ENCODE results near the gene MAP1A. TPM values are rescaled to one million over a fixed set of nuclear protein-coding genes. Genes with fewer than 3 reads are reported as not detected.

MAP1A gene
- total RNA-seq, 1 experiment from 2014 or later, result 1.0 TPM

DNA sequence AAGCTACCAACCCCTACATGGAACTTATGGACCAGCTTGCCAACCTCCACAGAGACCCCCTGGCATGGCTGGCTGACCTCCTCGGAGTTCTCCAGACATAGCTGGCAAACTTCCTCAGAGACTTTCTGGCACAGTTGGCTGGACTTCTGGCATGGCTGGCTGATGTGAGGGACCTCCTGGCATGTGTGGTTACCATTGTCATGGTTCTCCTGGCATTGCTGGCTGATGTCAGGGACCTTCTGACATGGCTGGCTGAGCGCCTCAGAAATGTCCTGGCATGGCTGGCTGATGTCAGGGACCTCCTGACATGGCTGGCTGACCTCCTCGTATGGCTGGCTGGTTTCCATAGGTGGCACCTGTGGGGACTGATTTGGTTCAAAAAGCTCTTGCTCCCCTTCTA, 17.5 kb downstream of the MAP1A start:
- Histone ChIP-seq H4K20me1 (ENCODE audit: low read length) (no peaks in the 10 kb centered on the region), H3K36me3 (ENCODE audit: low read depth, low read length) (peaks cover 12% of the 10 kb centered on the region; the same call in 1 of the 2 replicates), H2AFZ (ENCODE audit: low read length) (no peak overlapping the region), H3K27ac (ENCODE audit: low read length) (no peak overlapping the region), H3K79me2 (ENCODE audit: low read length) (no peaks in the 10 kb centered on the region), H3K4me3 (ENCODE audit: low read length) (no peak overlapping the region), H3K9ac (ENCODE audit: low read length) (no peak overlapping the region), H3K9me2 (replicated peaks; ENCODE audit: low read length) (no peaks in the 10 kb centered on the region), H3K4me2 (ENCODE audit: low read length) (no peak overlapping the region), H3K9me3 (ENCODE audit: low read length) (no peaks in the 10 kb centered on the region), H3F3A (ENCODE audit: low read length, unreplicated experiment) (no peaks in the 10 kb centered on the region), H3K27me3 (ENCODE audit: low read length) (no peaks in the 10 kb centered on the region), H3K4me1 (ENCODE audit: insufficient read depth, low read length) (no peaks in the 10 kb centered on the region)
- intact Hi-C loops (cut with micrococcal nuclease), result no loop called here
- ChIA-PET CTCF (no interaction called here), POLR2A (ENCODE audit: unreplicated experiment) (no interaction called here)
- ATAC-seq (no peak), DNase-seq (no peak)
- no TSS peak for BruUV-seq (replicated peaks)
- TF ChIP-seq, protein P1, sequence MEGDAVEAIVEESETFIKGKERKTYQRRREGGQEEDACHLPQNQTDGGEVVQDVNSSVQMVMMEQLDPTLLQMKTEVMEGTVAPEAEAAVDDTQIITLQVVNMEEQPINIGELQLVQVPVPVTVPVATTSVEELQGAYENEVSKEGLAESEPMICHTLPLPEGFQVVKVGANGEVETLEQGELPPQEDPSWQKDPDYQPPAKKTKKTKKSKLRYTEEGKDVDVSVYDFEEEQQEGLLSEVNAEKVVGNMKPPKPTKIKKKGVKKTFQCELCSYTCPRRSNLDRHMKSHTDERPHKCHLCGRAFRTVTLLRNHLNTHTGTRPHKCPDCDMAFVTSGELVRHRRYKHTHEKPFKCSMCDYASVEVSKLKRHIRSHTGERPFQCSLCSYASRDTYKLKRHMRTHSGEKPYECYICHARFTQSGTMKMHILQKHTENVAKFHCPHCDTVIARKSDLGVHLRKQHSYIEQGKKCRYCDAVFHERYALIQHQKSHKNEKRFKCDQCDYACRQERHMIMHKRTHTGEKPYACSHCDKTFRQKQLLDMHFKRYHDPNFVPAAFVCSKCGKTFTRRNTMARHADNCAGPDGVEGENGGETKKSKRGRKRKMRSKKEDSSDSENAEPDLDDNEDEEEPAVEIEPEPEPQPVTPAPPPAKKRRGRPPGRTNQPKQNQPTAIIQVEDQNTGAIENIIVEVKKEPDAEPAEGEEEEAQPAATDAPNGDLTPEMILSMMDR (conservative IDR thresholded peaks at IDR 0.05; ENCODE audit: low read depth, low read length), result no peak
- TF ChIP-seq EZH2phosphoT487 (IDR thresholded peaks at IDR 0.05; ENCODE audit: borderline replicate concordance, low read length) (no peak), EZH2 (IDR thresholded peaks at IDR 0.05; ENCODE audit: low read length, unreplicated experiment) (no peak)

DNA sequence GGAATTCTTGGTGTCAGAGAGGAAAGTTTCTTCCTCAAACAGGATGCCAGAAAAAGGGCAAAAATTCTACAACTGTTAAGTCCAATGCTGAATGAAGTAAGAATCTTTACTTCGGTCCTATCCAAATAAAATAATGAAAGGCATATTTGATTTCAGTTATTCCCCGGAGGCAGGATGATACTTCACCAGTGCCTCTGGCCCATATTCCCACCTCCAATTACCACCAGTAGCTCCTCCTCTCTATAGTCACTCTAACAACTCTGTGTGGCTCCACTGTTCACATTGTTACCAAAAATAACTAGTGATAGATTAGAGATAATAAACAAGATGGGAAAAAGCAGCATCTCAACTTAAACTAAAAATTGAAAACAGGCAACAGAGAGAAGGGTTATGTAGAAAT, 20.7 kb downstream of the MAP1A start:
- ATAC-seq (no peak), DNase-seq (no peak)
- no peaks in the 10 kb centered on the region for H3K9me2 ChIP-seq (replicated peaks; ENCODE audit: low read length)
- intact Hi-C loops (cut with micrococcal nuclease), result no loop called here
- no TSS peak for BruUV-seq (replicated peaks)
- no peak for TF ChIP-seq EZH2phosphoT487 (IDR thresholded peaks at IDR 0.05; ENCODE audit: borderline replicate concordance, low read length)
- TF ChIP-seq, protein P1 (conservative IDR thresholded peaks at IDR 0.05; ENCODE audit: low read depth, low read length), result no peak
- peaks cover 12% of the 10 kb centered on the region; the same call in 1 of the 2 replicates for H3K36me3 ChIP-seq (ENCODE audit: low read depth, low read length)
- H3K9me3 ChIP-seq (ENCODE audit: low read length), result no peaks in the 10 kb centered on the region
- no peak overlapping the region for H2AFZ ChIP-seq (ENCODE audit: low read length)
- no peaks in the 10 kb centered on the region for H3F3A ChIP-seq (ENCODE audit: low read length, unreplicated experiment)
- no peak overlapping the region for H3K27ac ChIP-seq (ENCODE audit: low read length)
- H3K4me1 ChIP-seq (ENCODE audit: insufficient read depth, low read length), result no peaks in the 10 kb centered on the region
- ChIA-PET POLR2A (ENCODE audit: unreplicated experiment) (no interaction called here), CTCF (no interaction called here)
- no peak overlapping the region for H3K4me2 ChIP-seq (ENCODE audit: low read length)
- no peaks in the 10 kb centered on the region for H4K20me1 ChIP-seq (ENCODE audit: low read length)
- H3K79me2 ChIP-seq (ENCODE audit: low read length), result no peaks in the 10 kb centered on the region
- H3K27me3 ChIP-seq (ENCODE audit: low read length), result no peaks in the 10 kb centered on the region
- H3K4me3 ChIP-seq (ENCODE audit: low read length), result no peak overlapping the region
- no peak overlapping the region for H3K9ac ChIP-seq (ENCODE audit: low read length)

DNA sequence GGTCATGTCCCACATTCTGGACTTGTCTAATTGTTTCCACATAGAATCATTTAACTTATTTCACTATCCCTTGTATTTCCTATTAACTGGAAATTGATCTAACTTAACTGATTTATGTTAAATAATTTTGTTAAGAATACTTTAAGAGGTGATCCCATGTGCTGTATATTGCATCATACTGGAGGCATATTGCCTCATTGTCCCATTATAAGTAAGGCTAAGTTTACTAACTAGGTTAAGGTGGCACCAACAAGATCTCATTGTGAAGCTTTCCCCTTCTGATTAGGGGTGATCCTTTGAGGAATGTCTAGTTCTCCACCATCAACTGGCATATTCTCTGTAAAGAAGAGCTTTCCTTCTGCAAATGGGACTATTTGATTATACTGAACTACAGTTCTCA, 24.4 kb downstream of the MAP1A start:
- H4K20me1 ChIP-seq (ENCODE audit: low read length), result no peaks in the 10 kb centered on the region
- H3K79me2 ChIP-seq (ENCODE audit: low read length), result no peaks in the 10 kb centered on the region
- H2AFZ ChIP-seq (ENCODE audit: low read length), result no peak overlapping the region
- no peaks in the 10 kb centered on the region for H3K27me3 ChIP-seq (ENCODE audit: low read length)
- intact Hi-C loops (cut with micrococcal nuclease), result no loop called here
- ChIA-PET POLR2A (ENCODE audit: unreplicated experiment) (no interaction called here), CTCF (no interaction called here)
- no peaks in the 10 kb centered on the region for H3K9me3 ChIP-seq (ENCODE audit: low read length)
- TF ChIP-seq EZH2 (IDR thresholded peaks at IDR 0.05; ENCODE audit: low read length, unreplicated experiment), result no peak
- TF ChIP-seq EZH2phosphoT487 (IDR thresholded peaks at IDR 0.05; ENCODE audit: borderline replicate concordance, low read length), result no peak
- TF ChIP-seq, protein P1 (conservative IDR thresholded peaks at IDR 0.05; ENCODE audit: low read depth, low read length), result no peak
- H3F3A ChIP-seq (ENCODE audit: low read length, unreplicated experiment), result no peaks in the 10 kb centered on the region
- no peak overlapping the region for H3K27ac ChIP-seq (ENCODE audit: low read length)
- DNase-seq, result no peak
- H3K4me1 ChIP-seq (ENCODE audit: insufficient read depth, low read length), result no peaks in the 10 kb centered on the region
- H3K36me3 ChIP-seq (ENCODE audit: low read depth, low read length), result no peaks in the 10 kb centered on the region; the same call in 1 of the 2 replicates
- H3K9ac ChIP-seq (ENCODE audit: low read length), result no peak overlapping the region
- no peaks in the 10 kb centered on the region for H3K9me2 ChIP-seq (replicated peaks; ENCODE audit: low read length)
- H3K4me3 ChIP-seq (ENCODE audit: low read length), result no peak overlapping the region
- H3K4me2 ChIP-seq (ENCODE audit: low read length), result no peak overlapping the region
- no peak for ATAC-seq
- no TSS peak for BruUV-seq (replicated peaks)

Measured in PC-3 (cell line).